Measurements from ENCODE around the gene PPP1R12B. TPM values are rescaled to one million over a fixed set of nuclear protein-coding genes. Genes with fewer than 3 reads are reported as not detected.
A peak's percentile ranks its signal among the peaks of the same experiment; 100 is the strongest.
"Not testable (repeated sequence)": the region's sequence is repeated elsewhere in the genome, so short reads cannot be mapped to it uniquely, and the experiment has no call there.

Gene PPP1R12B
- total and polyA plus RNA-seq, 2 donors (not counting 3 experiments of a cell fraction or from before 2014, with no cell fraction given): 8.4 to 11.5 TPM

GRCh38 chr1:202410251-202410650 is 61.8 kb downstream of the PPP1R12B start:
- DNase-seq (ENCODE audit: low read depth, low spot score); dilution Hi-C loops (cut with MboI; ENCODE audit: extremely low pct_ligation_motif_present, low sequenced_read_pairs); H3K27ac ChIP-seq (ENCODE audit: insufficient read depth, low read depth, low read length); H3K36me3 ChIP-seq (ENCODE audit: control insufficient read depth in 2 of 2, extremely low read depth in 1 of 2, insufficient read depth in 2 of 2, low read length in 2 of 2); H3K27me3 ChIP-seq (ENCODE audit: control insufficient read depth in 2 of 2, insufficient read depth in 2 of 2, low read length in 2 of 2); H3K9ac ChIP-seq (replicated peaks; ENCODE audit: extremely low read depth, insufficient read depth, low read length); H3K79me2 ChIP-seq (ENCODE audit: control insufficient read depth, insufficient read depth, low read length); H3K4me2 ChIP-seq (ENCODE audit: insufficient read depth, low read length); POLR2A ChIA-PET; H3K4me3 ChIP-seq (replicated peaks in 1 of 3; ENCODE audit: insufficient read depth in 1 of 3, low read depth in 1 of 3, low read length in 3 of 3); intact Hi-C loops (cut with micrococcal nuclease); H3K9me3 ChIP-seq (replicated peaks; ENCODE audit: control insufficient read depth, insufficient read depth, low read length); H3K4me1 ChIP-seq (ENCODE audit: control insufficient read depth, extremely low read depth, insufficient read depth, low read length); H4K20me1 ChIP-seq (replicated peaks; ENCODE audit: control insufficient read depth, extremely low read depth, insufficient read depth, low read length); H3K9me1 ChIP-seq (replicated peaks; ENCODE audit: control insufficient read depth, extremely low read depth, insufficient read depth, low read length); H2AFZ ChIP-seq (ENCODE audit: low read depth, low read length); FAIRE-seq; BruUV-seq (replicated peaks): not testable (repeated sequence)
- CTCF ChIA-PET: interaction anchor here (1.1 kb wide), 1 partner anchor 217 kb away, joined by 3 read pairs; the partner anchor contains the start of gene LGR6

DNA sequence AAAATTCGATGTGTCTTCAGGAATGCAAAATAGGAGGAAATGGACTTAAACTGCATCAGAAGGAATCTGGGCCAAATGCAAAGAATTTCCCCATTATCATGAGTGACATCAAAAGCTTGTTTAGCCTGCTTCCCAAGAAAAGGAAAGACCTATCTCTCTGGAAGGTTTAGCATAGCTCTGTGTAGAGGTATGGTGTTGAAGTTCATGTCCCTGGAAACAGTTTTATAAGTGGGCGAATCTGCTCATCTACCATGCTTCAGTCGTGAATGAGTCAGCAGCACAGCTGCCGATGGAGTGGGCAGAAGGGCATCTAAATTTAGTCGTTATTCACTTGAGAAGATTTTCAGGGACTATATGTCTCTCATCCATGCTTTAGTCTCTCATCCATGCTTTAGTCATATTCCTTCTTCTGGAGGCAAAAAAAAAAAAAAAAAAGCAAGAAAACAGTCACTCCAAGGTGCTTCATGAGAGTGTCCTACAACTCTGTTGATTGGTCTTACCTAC is 62.4 kb downstream of the PPP1R12B start:
- H2AFZ ChIP-seq (ENCODE audit: low read depth, low read length); POLR2A ChIA-PET; H3K27ac ChIP-seq (ENCODE audit: insufficient read depth, low read depth, low read length); H3K4me3 ChIP-seq (replicated peaks in 1 of 3; ENCODE audit: insufficient read depth in 1 of 3, low read depth in 1 of 3, low read length in 3 of 3); H3K9ac ChIP-seq (replicated peaks; ENCODE audit: extremely low read depth, insufficient read depth, low read length); BruUV-seq (replicated peaks); H3K9me1 ChIP-seq (replicated peaks; ENCODE audit: control insufficient read depth, extremely low read depth, insufficient read depth, low read length); dilution Hi-C loops (cut with MboI; ENCODE audit: extremely low pct_ligation_motif_present, low sequenced_read_pairs); H3K4me1 ChIP-seq (ENCODE audit: control insufficient read depth, extremely low read depth, insufficient read depth, low read length); H3K36me3 ChIP-seq (ENCODE audit: control insufficient read depth in 2 of 2, extremely low read depth in 1 of 2, insufficient read depth in 2 of 2, low read length in 2 of 2); intact Hi-C loops (cut with micrococcal nuclease); H3K4me2 ChIP-seq (ENCODE audit: insufficient read depth, low read length); H3K79me2 ChIP-seq (ENCODE audit: control insufficient read depth, insufficient read depth, low read length); FAIRE-seq; H4K20me1 ChIP-seq (replicated peaks; ENCODE audit: control insufficient read depth, extremely low read depth, insufficient read depth, low read length); H3K27me3 ChIP-seq (ENCODE audit: control insufficient read depth in 2 of 2, insufficient read depth in 2 of 2, low read length in 2 of 2); H3K9me3 ChIP-seq (replicated peaks; ENCODE audit: control insufficient read depth, insufficient read depth, low read length): not testable (repeated sequence)
- DNase-seq (ENCODE audit: low read depth, low spot score): peak; percentile 12
- CTCF ChIA-PET: interaction anchor here (0.7 to 1.1 kb wide), 2 partner anchors 192 to 218 kb away, joined by 3 read pairs; partner anchors contain the start of gene LGR6
